ENCODE measurements around the gene EXT2.

- TF ChIP-seq CTCF (IDR thresholded peaks at IDR 0.05 in 4 of 5, conservative IDR thresholded peaks at IDR 0.05 in 1 of 5) = no peak
- TF ChIP-seq POLR2A (IDR thresholded peaks at IDR 0.05) = no peak
Measured at GRCh38 chr11:44180107-44180506, 84.6 kb downstream of the EXT2 start.
